Measurements from ENCODE around the gene KCNN3. TPM values are rescaled to one million over a fixed set of nuclear protein-coding genes. Genes with fewer than 3 reads are reported as not detected.

The KCNN3 gene
- total RNA-seq, 2 experiments from 2014 or later = 0.25 to 0.26 TPM

DNA sequence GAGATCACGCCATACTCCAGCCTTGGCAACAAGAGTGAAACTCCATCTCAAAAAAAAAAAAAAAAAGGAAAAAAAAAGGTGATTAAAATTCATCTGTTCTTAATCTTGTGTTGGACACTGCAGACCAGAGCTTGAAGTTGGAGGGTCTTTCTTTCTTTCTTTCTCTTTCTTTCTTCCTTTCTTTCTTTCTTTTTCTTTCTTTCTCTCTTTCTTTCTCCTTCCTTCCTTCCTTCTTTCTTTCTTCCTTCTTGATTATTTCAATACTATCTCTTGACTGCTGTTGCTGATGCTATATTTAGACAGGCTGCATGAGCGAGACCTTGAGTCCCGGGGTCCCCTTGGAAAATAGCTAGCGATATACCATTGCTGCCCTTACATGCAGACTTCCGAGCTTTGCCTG lies 154.7 kb downstream of the KCNN3 start:
- no peak for DNase-seq
- H3K36me3 Mint-ChIP-seq (ENCODE audit: low read depth) = no peaks in the 10 kb centered on the region
- CTCF ChIA-PET = interaction anchor here (0.7 to 1.8 kb wide), 3 partner anchors 8 to 45 kb away, joined by 4 to 6 read pairs (median 4); no protein-coding TSS in a partner anchor

DNA sequence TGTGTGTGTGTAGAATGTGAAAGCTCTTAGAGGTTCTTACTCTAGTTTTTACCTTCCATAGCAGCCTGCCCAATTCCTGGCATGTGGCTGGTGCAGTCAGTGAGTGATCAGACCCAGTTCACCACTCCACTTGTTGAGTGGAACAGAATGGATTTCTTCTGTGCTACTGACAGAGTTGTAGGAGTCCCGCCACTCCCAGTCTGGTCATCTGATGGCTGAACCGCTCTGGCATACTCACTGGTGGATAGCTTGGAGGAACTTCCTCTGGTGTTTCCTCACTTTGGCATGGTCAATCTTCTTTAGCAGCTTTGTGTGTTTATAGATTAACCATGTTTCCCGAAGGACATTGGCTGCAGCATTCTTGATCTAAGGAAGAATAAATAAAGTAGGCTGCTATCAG lies 155.4 kb downstream of the KCNN3 start:
- Mint-ChIP-seq H3K9me3 (no peaks in the 10 kb centered on the region), H3K4me3 (no peak overlapping the region), H3K4me1 (ENCODE audit: low read depth) (peaks cover 7% of the 10 kb centered on the region), H3K27me3 (ENCODE audit: low read depth) (no peaks in the 10 kb centered on the region), H3K27ac (no peak overlapping the region), H3K36me3 (ENCODE audit: low read depth) (no peaks in the 10 kb centered on the region)
- intact Hi-C loops (cut with micrococcal nuclease) = loop anchor here (5.0 kb wide), 1 partner anchor 33 kb away; no protein-coding TSS in a partner anchor
- DNase-seq = no peak
- CTCF ChIA-PET = interaction anchor here (1.4 to 1.8 kb wide), 2 partner anchors 9 to 30 kb away, joined by 4 to 6 read pairs; no protein-coding TSS in a partner anchor

More for the DNA sequence above, 154.7 kb downstream of the KCNN3 start:
- peaks cover 14% of the 10 kb centered on the region for H3K4me1 Mint-ChIP-seq (ENCODE audit: low read depth)
- no peaks in the 10 kb centered on the region for H3K9me3 Mint-ChIP-seq
- no peaks in the 10 kb centered on the region for H3K27me3 Mint-ChIP-seq (ENCODE audit: low read depth)
- intact Hi-C loops (cut with micrococcal nuclease) = no loop called here
- H3K4me3 Mint-ChIP-seq = no peak overlapping the region
- H3K27ac Mint-ChIP-seq = peak overlapping the region; percentile 32

DNA sequence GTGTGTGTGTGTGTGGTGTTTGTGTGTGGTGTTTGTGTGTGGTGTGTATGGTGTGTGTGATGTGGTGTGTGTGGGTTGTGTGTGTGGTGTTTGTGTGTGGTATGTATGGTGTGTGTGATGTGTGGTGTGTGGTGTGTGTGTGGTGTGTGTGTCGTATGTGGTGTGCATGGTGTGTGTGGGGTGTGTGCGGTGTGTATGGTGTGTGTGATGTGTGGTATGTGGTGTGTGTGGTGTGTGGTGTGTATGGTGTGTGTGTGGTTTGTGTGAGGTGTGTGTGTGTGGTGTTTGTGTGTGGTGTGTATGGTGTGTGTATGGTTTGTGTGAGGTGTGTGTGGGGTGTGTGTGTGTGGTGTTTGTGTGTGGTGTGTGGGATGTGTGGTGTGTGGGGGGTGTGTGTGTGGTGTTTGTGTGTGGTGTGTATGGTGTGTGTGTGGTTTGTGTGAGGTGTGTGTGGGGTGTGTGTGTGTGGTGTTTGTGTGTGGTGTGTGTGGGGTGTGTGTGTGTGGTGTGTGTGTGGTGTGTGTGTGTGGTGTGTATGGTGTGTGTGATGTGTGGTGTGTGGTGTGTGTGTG lies 155.9 kb downstream of the KCNN3 start:
- DNase-seq = no peak
- Mint-ChIP-seq H3K4me1 (ENCODE audit: low read depth) (peaks cover 4% of the 10 kb centered on the region), H3K27ac (no peak overlapping the region), H3K36me3 (ENCODE audit: low read depth) (no peaks in the 10 kb centered on the region), H3K27me3 (ENCODE audit: low read depth) (no peaks in the 10 kb centered on the region), H3K4me3 (no peak overlapping the region), H3K9me3 (no peaks in the 10 kb centered on the region)
- CTCF ChIA-PET = interaction anchor here (1.4 kb wide), 1 partner anchor 9 kb away, joined by 4 read pairs; no protein-coding TSS in a partner anchor
- intact Hi-C loops (cut with micrococcal nuclease) = loop anchor here (5.0 kb wide), 1 partner anchor 33 kb away; no protein-coding TSS in a partner anchor

DNA sequence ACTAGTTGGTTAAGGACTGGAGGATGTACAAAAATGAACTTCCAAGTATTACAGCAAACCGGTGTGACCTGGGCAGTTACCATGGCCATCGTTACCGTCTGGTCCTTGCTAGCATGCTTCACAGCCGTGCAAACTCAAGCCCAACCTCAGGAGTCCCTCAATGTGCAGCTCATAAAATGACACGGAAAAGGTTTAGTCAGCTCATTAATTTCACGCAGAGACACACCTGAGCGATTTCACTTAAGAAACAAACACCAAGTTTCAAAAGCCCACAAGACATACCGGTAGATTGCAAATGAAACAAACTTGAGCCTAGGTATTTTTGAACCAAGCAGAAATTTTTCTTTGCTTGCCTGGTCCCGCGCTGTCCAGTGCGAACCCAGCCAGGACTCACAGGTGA lies 157.1 kb downstream of the KCNN3 start:
- Mint-ChIP-seq H3K27me3 (ENCODE audit: low read depth) (no peaks in the 10 kb centered on the region), H3K4me3 (no peak overlapping the region), H3K4me1 (ENCODE audit: low read depth) (peaks cover 4% of the 10 kb centered on the region), H3K36me3 (ENCODE audit: low read depth) (no peaks in the 10 kb centered on the region), H3K27ac (no peak overlapping the region), H3K9me3 (no peaks in the 10 kb centered on the region)
- intact Hi-C loops (cut with micrococcal nuclease) = loop anchor here (5.0 kb wide), 1 partner anchor 34 kb away; no protein-coding TSS in a partner anchor
- CTCF ChIA-PET = no interaction called here
- no peak for DNase-seq

DNA sequence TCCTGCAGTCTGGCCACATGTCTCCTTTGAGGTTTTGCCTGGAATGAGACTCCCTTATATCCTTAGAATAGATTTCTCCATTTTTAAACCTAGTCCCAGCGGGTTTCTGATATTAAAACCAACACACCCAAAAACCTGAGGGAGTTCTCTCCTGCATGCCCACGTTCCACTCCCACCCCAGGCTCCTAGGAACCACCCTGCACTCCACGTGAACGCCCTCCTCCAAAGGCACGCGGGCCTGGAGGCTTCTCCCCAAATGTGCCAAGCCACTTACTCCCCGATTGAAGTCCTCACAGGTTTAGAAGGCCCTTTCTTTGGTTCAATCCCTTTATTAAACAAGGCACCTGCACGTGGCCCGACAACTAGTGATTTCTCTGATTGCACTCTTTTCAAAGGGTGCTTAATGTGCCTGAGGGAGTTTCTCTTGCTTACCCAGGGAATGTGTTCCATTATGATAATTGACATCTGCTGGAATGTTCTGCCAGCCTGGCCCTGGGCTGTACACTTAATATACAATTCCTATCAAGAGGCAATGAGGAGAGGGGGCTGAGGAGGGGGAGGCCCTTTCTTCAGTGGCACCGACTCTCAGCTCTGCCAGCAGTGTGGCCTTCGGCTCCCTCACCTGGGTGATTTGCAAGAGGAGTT lies 157.8 kb downstream of the KCNN3 start:
- Mint-ChIP-seq H3K4me3 (no peak overlapping the region), H3K36me3 (ENCODE audit: low read depth) (no peaks in the 10 kb centered on the region), H3K4me1 (ENCODE audit: low read depth) (peaks cover 4% of the 10 kb centered on the region), H3K27me3 (ENCODE audit: low read depth) (no peaks in the 10 kb centered on the region), H3K27ac (no peak overlapping the region), H3K9me3 (no peaks in the 10 kb centered on the region)
- intact Hi-C loops (cut with micrococcal nuclease) = loop anchor here (5.0 kb wide), 1 partner anchor 35 kb away; no protein-coding TSS in a partner anchor
- CTCF ChIA-PET = no interaction called here
- DNase-seq = no peak

DNA sequence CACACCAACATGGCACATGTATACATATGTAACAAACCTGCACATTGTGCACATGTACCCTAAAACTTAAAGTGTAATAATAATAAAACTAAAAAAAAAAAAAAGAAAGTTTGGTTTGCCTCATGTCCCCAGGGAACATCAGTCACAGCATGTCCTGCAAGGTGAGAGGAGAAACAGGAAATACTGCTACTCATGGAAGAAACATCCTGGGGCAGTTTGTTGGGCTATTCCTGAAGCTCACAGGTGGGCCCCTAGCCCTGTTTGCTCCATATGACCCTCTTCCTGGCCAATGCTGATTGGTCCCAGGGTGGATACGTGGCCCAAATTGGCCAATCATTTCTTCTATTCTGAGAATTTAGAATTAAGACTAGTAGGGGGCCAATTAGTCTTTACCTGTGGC lies 158.7 kb downstream of the KCNN3 start:
- Mint-ChIP-seq H3K36me3 (ENCODE audit: low read depth) (no peaks in the 10 kb centered on the region), H3K4me1 (ENCODE audit: low read depth) (peaks cover 4% of the 10 kb centered on the region), H3K4me3 (no peak overlapping the region), H3K27me3 (ENCODE audit: low read depth) (no peaks in the 10 kb centered on the region), H3K27ac (no peak overlapping the region), H3K9me3 (no peaks in the 10 kb centered on the region)
- CTCF ChIA-PET = no interaction called here
- no peak for DNase-seq
- intact Hi-C loops (cut with micrococcal nuclease) = loop anchor here (5.0 kb wide), 1 partner anchor 36 kb away; no protein-coding TSS in a partner anchor

DNA sequence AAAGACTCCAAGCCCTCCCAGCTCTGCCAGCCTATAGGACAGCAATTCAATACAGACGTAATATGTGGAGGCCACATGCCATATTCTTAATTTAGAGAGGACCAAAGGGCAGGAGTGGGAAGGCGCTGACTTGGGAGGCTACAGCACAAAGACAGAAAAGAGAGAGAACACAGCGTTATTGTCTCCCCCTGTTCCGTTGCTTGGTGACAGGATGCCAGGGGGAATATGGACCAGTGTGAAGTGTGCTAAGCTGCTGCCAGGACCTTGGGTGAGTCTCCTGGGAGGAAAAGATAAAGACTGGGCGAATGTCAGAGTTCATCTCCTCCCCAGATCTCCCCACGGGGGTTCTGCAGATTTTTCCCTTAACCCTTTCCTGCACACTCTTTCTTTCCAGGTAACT lies 160.0 kb downstream of the KCNN3 start:
- Mint-ChIP-seq H3K4me3 (no peak overlapping the region), H3K27me3 (ENCODE audit: low read depth) (no peaks in the 10 kb centered on the region), H3K9me3 (no peaks in the 10 kb centered on the region), H3K27ac (no peak overlapping the region), H3K4me1 (ENCODE audit: low read depth) (no peaks in the 10 kb centered on the region), H3K36me3 (ENCODE audit: low read depth) (no peaks in the 10 kb centered on the region)
- intact Hi-C loops (cut with micrococcal nuclease) = loop anchor here (5.0 kb wide), 1 partner anchor 37 kb away; no protein-coding TSS in a partner anchor
- CTCF ChIA-PET = no interaction called here
- DNase-seq = no peak

DNA sequence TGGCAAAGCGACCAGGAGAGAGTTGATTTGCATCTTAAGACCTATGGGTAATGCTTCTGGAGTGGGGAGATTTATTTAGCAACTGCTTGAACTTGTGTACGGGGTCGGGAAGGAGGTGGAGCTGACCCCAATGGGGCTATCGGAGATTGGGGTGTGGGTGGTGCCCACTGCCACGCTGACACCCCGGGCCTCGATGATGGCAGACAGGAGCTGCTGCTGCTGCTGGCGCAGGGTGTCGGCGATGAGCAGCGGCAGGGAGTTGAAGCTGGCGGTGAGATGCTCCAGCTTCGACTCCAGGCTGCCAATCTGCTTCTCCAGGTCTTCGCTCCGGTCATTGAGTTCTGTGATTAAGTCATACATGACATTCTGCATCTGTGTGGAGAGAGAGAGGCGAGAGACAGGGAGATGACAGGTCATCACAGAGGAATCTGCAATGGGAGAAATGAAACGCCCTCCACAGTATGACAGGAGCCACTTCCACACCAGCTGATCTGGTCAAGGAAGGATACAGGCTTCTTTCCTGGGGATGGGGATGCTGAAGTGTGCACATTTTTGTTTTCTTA lies 162.1 kb downstream of the KCNN3 start:
- no peaks in the 10 kb centered on the region for H3K36me3 Mint-ChIP-seq (ENCODE audit: low read depth)
- H3K4me1 Mint-ChIP-seq (ENCODE audit: low read depth) = no peaks in the 10 kb centered on the region
- DNase-seq = no peak
- H3K27ac Mint-ChIP-seq = no peak overlapping the region
- intact Hi-C loops (cut with micrococcal nuclease) = no loop called here
- CTCF ChIA-PET = interaction anchor here (1.1 kb wide), 1 partner anchor 43 kb away, joined by 5 read pairs; no protein-coding TSS in a partner anchor
- no peaks in the 10 kb centered on the region for H3K27me3 Mint-ChIP-seq (ENCODE audit: low read depth)
- no peak overlapping the region for H3K4me3 Mint-ChIP-seq
- no peaks in the 10 kb centered on the region for H3K9me3 Mint-ChIP-seq

DNA sequence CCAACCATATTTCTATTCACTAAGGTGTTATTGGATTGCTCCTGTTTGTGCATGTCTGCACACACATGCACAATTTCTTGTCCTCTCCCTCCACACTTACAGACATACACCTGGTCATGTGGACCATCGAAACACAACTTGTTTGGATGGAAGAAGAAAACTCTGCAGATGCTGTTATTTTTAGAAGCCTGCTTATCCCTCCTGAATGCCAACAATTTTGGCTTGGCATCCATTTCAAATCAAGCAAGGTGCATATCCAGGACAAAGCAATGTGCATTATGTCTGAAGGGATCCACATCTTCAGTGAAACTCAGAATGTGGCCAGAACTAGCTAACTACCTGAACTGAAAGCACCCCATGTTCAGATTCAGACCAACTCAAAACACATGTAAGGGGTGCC lies 163.2 kb downstream of the KCNN3 start:
- DNase-seq = no peak
- Mint-ChIP-seq H3K27ac (no peak overlapping the region), H3K36me3 (ENCODE audit: low read depth) (no peaks in the 10 kb centered on the region), H3K4me1 (ENCODE audit: low read depth) (no peaks in the 10 kb centered on the region), H3K27me3 (ENCODE audit: low read depth) (no peaks in the 10 kb centered on the region), H3K9me3 (no peaks in the 10 kb centered on the region), H3K4me3 (no peak overlapping the region)
- intact Hi-C loops (cut with micrococcal nuclease) = no loop called here
- CTCF ChIA-PET = interaction anchor here (0.6 kb wide), 1 partner anchor 474 kb away, joined by 3 read pairs; no protein-coding TSS in a partner anchor

DNA sequence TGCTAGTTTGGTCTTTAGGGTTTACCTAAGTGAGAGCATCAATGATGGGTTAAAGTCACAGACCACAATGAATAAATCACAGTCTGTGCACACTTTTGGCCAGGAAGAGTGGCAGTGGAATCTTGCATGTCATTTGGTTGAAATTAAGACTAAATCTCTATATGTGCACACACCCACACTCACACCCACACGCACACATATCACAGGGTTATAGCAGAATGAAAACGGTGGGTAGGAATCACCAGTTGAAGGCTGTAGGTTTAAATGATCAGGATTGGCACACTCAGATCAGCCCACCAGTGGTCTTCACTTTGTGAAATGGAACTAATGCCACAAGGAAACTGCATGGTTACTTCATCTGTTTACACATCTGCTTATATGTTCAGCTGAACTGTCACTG lies 164.5 kb downstream of the KCNN3 start:
- H3K4me3 Mint-ChIP-seq = no peak overlapping the region
- intact Hi-C loops (cut with micrococcal nuclease) = no loop called here
- CTCF ChIA-PET = no interaction called here
- no peaks in the 10 kb centered on the region for H3K9me3 Mint-ChIP-seq
- H3K4me1 Mint-ChIP-seq (ENCODE audit: low read depth) = no peaks in the 10 kb centered on the region
- H3K27me3 Mint-ChIP-seq (ENCODE audit: low read depth) = no peaks in the 10 kb centered on the region
- DNase-seq = no peak
- H3K36me3 Mint-ChIP-seq (ENCODE audit: low read depth) = no peaks in the 10 kb centered on the region
- no peak overlapping the region for H3K27ac Mint-ChIP-seq

DNA sequence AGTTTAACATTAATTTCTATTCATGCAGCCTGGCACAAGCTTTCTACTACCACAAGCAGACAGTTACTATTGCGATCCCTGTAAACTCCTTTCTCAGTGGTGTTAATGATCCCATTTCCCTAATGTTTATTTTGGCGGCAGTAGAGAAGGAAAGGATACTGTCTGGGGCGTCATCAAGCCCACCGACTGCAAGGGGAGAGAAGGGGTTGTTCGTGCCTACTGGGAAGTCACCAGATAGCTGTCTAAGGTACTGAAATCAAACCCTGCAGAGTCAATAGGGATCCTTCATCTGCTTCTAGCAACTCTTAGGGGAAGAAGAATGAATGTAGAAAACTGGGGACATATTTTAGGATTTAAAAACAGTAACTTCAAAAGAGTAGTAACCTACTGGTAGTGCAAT lies 166.9 kb downstream of the KCNN3 start:
- CTCF ChIA-PET = interaction anchor here (0.7 to 1.0 kb wide), 2 partner anchors 28 to 261 kb away, joined by 3 to 4 read pairs; no protein-coding TSS in a partner anchor
- no peak for DNase-seq
- intact Hi-C loops (cut with micrococcal nuclease) = no loop called here
- H3K4me1 Mint-ChIP-seq (ENCODE audit: low read depth) = peaks cover 7% of the 10 kb centered on the region
- no peaks in the 10 kb centered on the region for H3K27me3 Mint-ChIP-seq (ENCODE audit: low read depth)
- no peak overlapping the region for H3K4me3 Mint-ChIP-seq
- H3K27ac Mint-ChIP-seq = no peak overlapping the region
- H3K9me3 Mint-ChIP-seq = no peaks in the 10 kb centered on the region
- H3K36me3 Mint-ChIP-seq (ENCODE audit: low read depth) = no peaks in the 10 kb centered on the region

DNA sequence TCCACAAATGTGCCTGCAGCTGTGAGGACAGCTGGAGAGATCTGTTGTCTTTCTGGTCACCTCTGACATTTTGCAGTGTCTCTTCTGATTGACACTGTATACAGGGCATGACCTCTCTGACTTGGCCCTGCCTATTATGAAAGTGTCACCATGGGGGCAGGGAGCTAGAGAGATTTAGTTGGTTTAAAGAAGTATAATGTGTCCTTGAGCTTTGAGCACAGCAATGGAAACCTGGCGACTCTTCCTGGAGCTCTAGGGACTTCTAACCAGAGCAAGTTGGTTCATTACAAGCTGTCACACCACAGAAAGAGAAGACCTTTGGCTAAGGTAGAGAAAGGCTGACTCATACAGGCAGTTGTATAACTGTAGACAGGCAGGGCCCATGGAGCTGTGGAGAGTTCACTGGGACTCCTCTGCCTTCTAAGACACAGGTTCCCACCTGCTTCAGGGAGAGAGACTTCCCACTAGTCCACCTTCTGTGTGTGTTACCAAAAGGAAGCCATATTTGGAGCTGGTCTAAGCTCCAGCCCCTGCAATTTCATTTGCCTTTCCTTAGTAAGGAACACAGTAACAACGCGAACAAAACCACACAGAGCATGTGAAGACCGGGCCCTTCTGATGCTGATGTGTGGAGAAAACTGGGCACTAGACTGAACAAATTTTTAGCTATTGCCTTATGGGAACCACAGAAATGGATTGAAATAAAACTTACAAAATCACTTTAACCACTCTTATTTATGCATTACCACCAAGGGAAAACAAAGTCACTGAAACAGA lies 171.6 kb downstream of the KCNN3 start:
- no peaks in the 10 kb centered on the region for H3K36me3 Mint-ChIP-seq (ENCODE audit: low read depth)
- H3K4me3 Mint-ChIP-seq = no peak overlapping the region
- intact Hi-C loops (cut with micrococcal nuclease) = loop anchor here (1.0 kb wide), 1 partner anchor 93 kb away; no protein-coding TSS in a partner anchor
- H3K27ac Mint-ChIP-seq = peak overlapping the region; percentile 27
- H3K27me3 Mint-ChIP-seq (ENCODE audit: low read depth) = no peaks in the 10 kb centered on the region
- peak; percentile 52 for DNase-seq
- CTCF ChIA-PET = interaction anchor here (0.8 to 1.6 kb wide), 6 partner anchors 29 to 180 kb away, joined by 3 to 5 read pairs (median 4); no protein-coding TSS in a partner anchor
- peaks cover 15% of the 10 kb centered on the region for H3K4me1 Mint-ChIP-seq (ENCODE audit: low read depth)
- no peaks in the 10 kb centered on the region for H3K9me3 Mint-ChIP-seq

Data from activated naive CD4-positive, alpha-beta T cell treated with anti-CD3 and anti-CD28 coated beads for 36 hours (primary cell).